Glutamatergic neuron (in vitro differentiated cells): Measurements from ENCODE around the gene DRG2. TPM values are rescaled to one million over a fixed set of nuclear protein-coding genes. Genes with fewer than 3 reads are reported as not detected.

ENCODE experiments used
- DNase-seq: peaks from one replicate; pipeline ENCODE4 v3.0.0; 2022
- H3K27ac Mint-ChIP-seq: one replicate; pipeline ENCODE4 v1.8.0; 2020; ENCODE audit warnings: mild to moderate bottlenecking, mixed read lengths, inconsistent platforms; ENCODE audit not compliant: unreplicated experiment
- H3K27me3 Mint-ChIP-seq: one replicate; pipeline ENCODE4 v1.8.0; 2020; ENCODE audit warnings: mild to moderate bottlenecking, moderate library complexity, mixed read lengths, inconsistent platforms; ENCODE audit not compliant: unreplicated experiment
- H3K36me3 Mint-ChIP-seq: one replicate; pipeline ENCODE4 v1.8.0; 2020; ENCODE audit warnings: mild to moderate bottlenecking, mixed read lengths, inconsistent platforms; ENCODE audit not compliant: unreplicated experiment
- H3K4me1 Mint-ChIP-seq: one replicate; pipeline ENCODE4 v1.8.0; 2020; ENCODE audit warnings: mild to moderate bottlenecking, low read depth, mixed read lengths, inconsistent platforms; ENCODE audit not compliant: unreplicated experiment
- H3K4me3 Mint-ChIP-seq: one replicate; pipeline ENCODE4 v1.8.0; 2020; ENCODE audit warnings: mild to moderate bottlenecking, mixed read lengths, inconsistent platforms; ENCODE audit not compliant: unreplicated experiment
- H3K9me3 Mint-ChIP-seq: one replicate; pipeline ENCODE4 v1.8.0; 2020; ENCODE audit warnings: mild to moderate bottlenecking, moderate library complexity, mixed read lengths, inconsistent platforms; ENCODE audit not compliant: unreplicated experiment
- total RNA-seq: library from RNA; stranded (reverse); fragmentation: NEBNext Ultra II Directional; extraction: Animal tissue kit (Norgen Biotek cat#: 25700); gene quantifications from one replicate; pipeline ENCODE4 v1.2.1, GENCODE V29; 2021; ENCODE audit not compliant: unreplicated experiment
- TF ChIP-seq, protein P1 (sequence below): fragments of 200-600 bp; sonication (generic); IDR thresholded peaks from one replicate; pipeline ENCODE4 v1.5.0; 2021; ENCODE audit not compliant: partially characterized antibody, unreplicated experiment

Gene DRG2
- total RNA-seq, 1 donor from 2014 or later, result 37.1 TPM

DNA sequence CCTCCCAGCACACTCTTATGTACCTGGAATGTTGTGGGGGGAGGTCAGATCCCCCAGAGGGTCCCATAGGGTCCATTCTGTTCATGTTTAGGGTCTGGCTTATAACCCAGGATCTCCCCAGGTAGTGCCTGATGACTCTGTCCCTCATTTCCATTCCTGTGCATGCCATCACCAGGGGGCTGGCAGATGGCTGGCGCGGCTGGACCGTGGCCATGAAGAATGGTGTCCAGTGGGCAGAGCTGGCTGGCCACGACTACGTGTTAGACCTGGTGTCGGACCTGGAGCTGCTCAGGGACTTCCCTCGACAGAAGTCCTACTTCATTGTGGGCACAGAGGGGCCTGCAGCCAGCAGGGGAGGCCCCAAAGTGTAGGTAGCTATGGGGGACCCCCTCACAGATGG lies 60.8 kb downstream of the DRG2 start:
- H3K4me3 Mint-ChIP-seq, result no peak overlapping the region
- peaks cover 2% of the 10 kb centered on the region for H3K9me3 Mint-ChIP-seq
- no peak for DNase-seq
- H3K27me3 Mint-ChIP-seq, result peaks cover 6% of the 10 kb centered on the region
- H3K27ac Mint-ChIP-seq, result no peak overlapping the region
- TF ChIP-seq, protein P1, sequence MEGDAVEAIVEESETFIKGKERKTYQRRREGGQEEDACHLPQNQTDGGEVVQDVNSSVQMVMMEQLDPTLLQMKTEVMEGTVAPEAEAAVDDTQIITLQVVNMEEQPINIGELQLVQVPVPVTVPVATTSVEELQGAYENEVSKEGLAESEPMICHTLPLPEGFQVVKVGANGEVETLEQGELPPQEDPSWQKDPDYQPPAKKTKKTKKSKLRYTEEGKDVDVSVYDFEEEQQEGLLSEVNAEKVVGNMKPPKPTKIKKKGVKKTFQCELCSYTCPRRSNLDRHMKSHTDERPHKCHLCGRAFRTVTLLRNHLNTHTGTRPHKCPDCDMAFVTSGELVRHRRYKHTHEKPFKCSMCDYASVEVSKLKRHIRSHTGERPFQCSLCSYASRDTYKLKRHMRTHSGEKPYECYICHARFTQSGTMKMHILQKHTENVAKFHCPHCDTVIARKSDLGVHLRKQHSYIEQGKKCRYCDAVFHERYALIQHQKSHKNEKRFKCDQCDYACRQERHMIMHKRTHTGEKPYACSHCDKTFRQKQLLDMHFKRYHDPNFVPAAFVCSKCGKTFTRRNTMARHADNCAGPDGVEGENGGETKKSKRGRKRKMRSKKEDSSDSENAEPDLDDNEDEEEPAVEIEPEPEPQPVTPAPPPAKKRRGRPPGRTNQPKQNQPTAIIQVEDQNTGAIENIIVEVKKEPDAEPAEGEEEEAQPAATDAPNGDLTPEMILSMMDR, result no peak
- no peaks in the 10 kb centered on the region for H3K36me3 Mint-ChIP-seq
- H3K4me1 Mint-ChIP-seq, result no peaks in the 10 kb centered on the region

DNA sequence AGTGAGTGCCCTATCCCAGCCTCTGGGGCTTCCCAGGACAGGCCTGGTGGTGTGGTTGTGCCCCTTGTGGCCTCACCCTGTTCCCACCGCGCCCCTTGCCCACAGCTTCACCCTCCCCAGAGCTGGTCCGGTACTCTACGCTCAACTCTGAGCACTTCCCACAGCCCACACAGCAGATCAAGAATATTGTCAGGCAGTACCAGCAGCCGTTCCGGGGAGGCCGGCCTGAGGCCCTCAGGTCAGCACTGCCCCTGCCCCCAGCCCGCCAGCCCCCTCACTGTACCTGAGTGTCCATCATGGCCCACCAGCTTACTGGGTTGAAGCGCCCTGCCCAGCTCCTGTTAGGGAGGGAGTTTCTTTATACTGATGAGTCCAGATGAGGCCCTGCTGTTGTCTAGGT lies 63.5 kb downstream of the DRG2 start:
- H3K4me1 Mint-ChIP-seq, result no peaks in the 10 kb centered on the region
- no peak for DNase-seq
- H3K27me3 Mint-ChIP-seq, result peaks cover 7% of the 10 kb centered on the region
- H3K9me3 Mint-ChIP-seq, result peaks cover 2% of the 10 kb centered on the region
- TF ChIP-seq, protein P1, result no peak
- no peaks in the 10 kb centered on the region for H3K36me3 Mint-ChIP-seq
- no peak overlapping the region for H3K4me3 Mint-ChIP-seq
- H3K27ac Mint-ChIP-seq, result no peak overlapping the region

DNA sequence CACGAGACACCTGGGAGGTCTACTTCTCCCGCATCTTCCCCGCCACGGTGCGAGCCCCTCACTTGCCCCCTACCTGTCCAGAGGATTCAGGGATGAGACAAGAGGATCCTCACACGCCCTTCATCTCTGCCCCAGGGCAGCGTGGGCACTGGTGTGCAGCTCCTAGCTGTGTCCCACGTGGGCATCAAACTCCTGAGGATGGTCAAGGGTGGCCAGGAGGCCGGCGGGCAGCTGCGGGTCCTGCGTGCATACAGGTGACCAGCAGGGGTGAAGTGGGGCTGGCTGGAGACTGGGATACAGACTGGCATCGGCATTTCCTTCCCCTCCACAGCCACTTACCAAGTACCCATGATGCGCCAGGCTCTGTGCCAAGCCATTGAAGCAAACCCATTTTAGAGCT lies 67.4 kb downstream of the DRG2 start:
- H3K4me1 Mint-ChIP-seq, result no peaks in the 10 kb centered on the region
- H3K36me3 Mint-ChIP-seq, result no peaks in the 10 kb centered on the region
- no peak overlapping the region for H3K27ac Mint-ChIP-seq
- H3K9me3 Mint-ChIP-seq, result peaks cover 2% of the 10 kb centered on the region
- DNase-seq, result no peak
- H3K4me3 Mint-ChIP-seq, result no peak overlapping the region
- peaks cover 14% of the 10 kb centered on the region for H3K27me3 Mint-ChIP-seq
- TF ChIP-seq, protein P1, result no peak

DNA sequence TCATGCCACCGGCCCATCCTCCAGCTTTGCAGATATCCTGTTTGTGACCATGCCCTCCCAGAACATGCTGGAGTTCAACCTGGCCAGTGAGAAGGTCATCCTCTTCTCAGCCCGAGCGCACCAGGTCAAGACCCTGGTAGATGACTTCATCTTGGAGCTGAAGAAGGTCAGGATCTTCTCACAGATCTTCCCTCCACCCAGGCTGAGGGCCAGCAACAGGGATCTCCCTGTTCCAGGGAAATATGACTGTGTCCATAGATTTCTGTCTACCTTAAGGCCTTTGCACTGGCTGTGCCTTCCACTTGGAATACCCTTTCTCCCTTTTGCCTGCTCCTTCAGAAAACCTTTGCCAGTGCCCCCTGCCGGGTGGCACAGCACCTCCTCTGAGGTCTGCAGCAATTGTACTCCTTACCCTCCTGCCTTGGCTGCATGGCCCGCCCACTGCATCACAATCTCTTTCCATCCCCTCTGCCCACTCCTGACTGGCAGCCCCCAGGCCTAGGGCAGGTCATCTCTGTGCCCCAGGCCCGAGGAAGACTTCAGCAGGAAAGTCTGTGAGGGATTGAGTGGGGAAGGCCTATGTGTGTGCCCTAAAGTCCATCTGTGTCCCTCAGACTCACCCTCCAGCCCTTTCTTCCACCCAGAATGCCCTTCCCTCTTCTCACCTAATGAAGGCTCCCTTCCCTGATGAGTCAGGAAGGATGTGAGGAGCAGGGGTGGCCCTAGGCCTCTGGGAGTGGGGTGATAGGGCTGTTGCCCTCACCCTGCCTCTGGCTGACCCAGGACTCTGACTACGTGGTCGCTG lies 68.6 kb downstream of the DRG2 start:
- TF ChIP-seq, protein P1, result no peak
- Mint-ChIP-seq H3K4me1 (peaks cover 7% of the 10 kb centered on the region), H3K27ac (no peak overlapping the region), H3K9me3 (peaks cover 2% of the 10 kb centered on the region), H3K36me3 (no peaks in the 10 kb centered on the region), H3K27me3 (peaks cover 16% of the 10 kb centered on the region), H3K4me3 (no peak overlapping the region)
- DNase-seq, result no peak

DNA sequence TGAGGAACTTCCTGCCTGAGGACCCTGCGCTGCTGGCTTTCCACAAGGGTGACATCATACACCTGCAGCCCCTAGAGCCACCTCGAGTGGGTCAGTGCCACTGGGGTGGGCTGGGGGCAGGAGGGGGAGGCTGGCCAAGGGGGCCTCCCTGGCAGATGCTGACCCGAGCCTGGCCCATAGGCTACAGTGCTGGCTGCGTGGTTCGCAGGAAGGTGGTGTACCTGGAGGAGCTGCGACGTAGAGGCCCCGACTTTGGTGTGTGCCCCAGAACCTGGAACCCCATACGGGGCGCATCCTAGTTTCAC lies 69.2 kb downstream of the DRG2 start:
- no peak overlapping the region for H3K4me3 Mint-ChIP-seq
- H3K36me3 Mint-ChIP-seq, result no peaks in the 10 kb centered on the region
- DNase-seq, result no peak
- H3K27me3 Mint-ChIP-seq, result peaks cover 19% of the 10 kb centered on the region
- H3K9me3 Mint-ChIP-seq, result peaks cover 4% of the 10 kb centered on the region
- TF ChIP-seq, protein P1, result no peak
- no peak overlapping the region for H3K27ac Mint-ChIP-seq
- H3K4me1 Mint-ChIP-seq, result peaks cover 12% of the 10 kb centered on the region
